Stimulated activated CD4-positive, alpha-beta T cell treated with anti-CD3 and anti-CD28 coated beads, Interleukin-2, amount 100 ng/mL, for 4 hours (primary cell): ENCODE measurements around the gene ETV6.

Source experiments
- DNase-seq: peaks from one replicate; pipeline ENCODE4 v3.0.0-alpha.2; 2020; ENCODE audit warnings: low read depth

Gene ETV6

DNA sequence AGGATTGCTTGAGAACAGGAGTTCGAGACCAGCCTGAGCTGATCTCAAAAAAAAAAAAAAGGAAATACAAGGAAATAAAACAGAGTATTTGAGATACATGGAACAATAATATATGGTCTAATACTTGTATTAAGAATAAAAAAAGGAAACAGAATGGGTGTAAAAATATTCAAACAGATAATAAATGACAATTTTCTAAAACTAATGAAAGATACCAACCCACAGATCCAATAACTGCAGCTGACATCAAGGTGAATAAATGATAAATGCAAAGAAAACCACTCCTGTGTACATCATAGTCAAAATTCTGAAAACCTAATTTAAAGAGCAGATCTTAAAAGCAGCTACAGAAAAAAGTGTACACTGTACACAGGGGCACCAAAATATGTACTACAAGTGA lies 4.1 kb upstream of the ETV6 start:
- no peak for DNase-seq

DNA sequence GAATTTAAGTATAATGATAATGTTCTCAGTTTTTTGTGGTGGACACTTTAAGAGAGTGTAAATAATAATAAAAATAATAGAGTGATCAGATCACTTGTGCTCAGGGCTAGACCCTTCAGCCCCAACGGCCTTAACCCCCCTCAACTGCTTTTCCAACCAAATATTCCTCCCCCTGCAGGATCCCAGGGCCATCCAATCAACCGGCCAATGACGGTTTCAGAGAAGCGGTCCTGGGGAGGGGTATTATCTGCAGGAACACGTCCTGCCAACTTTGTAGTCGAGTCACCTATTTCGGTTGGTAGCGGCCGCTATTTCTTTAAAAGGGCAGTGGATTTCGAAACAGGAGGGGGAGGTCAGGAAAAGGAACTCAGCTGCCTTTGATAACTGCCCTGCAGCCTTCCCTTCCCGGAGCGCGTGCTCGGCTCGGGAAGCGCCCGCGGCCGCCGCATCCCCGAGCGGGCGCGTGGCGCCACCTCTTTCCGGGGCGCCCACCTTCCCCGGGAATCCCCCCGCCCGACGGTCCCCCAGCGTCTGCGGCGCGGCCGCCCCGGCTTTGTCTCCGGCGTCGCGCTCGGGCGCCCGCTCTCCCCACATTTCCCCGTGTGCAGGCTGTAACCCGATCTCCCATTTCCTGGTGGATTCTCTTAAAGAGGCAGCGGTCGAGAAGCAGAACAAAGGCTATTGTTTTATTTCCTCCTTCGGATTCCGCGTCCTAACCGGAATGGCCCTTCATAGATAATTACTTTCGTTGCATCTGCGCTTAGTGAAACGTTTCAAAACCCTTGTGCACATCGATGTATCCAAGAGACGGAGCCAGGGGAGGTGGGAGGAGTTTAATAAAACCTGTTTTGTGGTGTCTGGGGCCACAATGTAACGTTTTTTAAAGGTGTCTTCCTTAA lies 711 bp upstream of the ETV6 start:
- peak; percentile 52 for DNase-seq

DNA sequence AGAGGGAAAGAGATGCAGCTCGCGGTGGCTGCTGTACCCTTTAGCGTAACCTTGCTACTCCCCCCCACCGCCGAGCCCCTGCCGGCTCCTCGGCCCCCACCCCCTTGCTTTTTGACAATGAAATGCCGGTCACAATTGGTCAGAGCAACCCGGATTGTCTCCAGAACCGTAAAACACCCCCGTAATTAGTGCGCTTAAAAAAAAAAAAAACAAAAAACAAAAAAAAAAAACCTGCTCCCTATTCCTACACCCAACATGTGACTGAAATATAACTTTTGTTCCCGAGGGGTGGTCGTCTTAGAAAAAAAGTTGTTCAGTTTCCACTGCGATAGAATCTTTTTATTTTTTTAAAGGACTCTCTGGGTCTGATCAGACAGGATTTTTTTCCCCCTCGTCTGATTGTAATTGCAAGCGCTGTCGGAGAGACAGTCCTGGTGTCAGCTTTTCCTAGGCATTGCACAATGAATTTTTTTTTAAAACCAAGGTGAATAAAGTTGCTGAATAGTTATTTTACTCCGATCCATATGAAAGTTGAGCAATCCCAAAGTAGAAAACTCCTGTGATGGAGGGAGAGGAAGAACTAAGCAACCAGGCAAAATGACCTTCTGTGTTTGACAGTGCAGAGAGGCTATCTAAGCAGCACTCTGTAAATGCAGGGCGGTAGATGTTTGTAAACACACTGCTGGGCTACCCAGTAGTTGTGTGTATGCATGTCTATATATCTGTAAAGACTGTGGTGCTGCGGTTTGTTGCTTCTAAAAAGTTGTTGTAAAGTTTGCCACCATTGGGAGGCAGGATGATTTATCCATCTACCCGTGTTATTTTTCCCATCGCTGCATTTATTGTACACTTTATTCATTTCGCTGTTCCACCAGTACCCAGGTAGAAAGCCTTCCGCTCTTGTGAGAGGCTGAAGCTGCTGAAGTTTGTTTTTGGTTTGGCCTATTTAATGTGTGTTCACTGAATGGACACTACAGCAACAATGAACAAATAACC lies 1.1 kb downstream of the ETV6 start:
- no peak for DNase-seq

DNA sequence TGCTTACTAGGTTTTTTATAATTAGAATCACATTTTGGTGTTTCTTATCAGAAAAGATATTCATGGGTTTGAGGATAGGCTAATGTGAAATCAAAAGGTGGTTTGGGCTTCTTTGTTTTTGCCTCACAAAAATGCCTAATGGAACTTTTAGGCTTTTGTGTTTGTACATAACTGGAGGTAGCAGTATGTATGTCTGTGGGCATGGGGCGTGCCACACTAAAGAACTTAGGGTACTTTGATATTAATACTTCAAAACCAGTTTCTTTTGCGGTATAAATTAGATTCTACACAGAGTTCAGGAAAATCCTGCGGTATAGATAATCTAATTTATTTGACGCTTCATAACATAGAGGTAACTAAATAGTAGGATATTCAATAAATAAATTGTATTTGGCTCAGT lies 1.9 kb downstream of the ETV6 start:
- no peak for DNase-seq

DNA sequence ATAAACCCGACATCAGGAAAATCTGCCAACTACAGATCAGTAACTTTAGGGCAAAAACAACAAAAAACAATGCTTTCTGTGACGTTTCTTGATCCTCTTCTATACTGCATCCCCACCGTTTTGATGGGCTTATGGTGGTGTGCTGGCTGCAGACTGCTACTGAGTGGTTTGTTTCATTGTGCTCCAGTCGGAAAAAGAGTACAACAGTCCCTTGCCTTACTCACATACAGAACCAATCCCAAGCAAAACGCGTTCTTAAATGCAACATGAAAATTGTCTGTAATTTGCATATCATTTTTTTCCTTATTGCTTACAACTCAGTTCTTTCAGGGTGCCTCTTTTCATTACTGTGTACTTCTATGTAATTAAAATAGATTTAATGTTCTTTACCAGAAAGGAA lies 2.3 kb downstream of the ETV6 start:
- no peak for DNase-seq

DNA sequence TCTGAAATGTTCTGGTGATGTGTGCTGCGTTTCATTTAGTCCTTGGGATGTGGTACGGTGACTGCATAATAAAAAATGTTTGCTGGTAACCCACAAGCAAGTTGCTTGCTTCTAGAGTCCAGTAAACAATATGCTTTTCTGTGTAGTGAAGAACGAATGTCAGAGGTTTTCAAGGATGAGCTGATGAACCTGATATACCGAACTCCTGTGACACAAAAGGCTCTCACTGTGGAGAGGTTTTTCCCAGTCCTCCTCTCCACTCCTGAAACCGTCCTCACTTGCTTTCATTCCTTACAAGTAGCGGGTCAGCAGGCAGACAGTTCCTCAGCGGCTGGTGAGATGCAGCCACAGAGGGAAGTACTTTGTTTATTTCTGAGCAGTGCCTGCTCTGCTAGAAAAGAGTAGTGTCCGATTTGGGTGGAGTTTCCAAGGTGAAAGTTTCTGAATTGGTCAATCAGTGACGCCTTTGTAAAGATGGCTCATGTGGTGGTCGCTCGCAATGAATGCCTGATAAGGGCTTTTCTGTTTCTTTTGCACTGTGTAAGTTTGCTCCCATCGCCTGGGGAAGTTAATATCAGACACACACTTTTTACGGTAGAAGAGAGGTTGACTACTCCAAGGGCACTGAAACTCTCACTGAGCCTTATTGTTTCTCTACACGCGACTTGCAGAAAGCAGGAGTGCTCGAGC lies 3.0 kb downstream of the ETV6 start:
- DNase-seq = no peak

DNA sequence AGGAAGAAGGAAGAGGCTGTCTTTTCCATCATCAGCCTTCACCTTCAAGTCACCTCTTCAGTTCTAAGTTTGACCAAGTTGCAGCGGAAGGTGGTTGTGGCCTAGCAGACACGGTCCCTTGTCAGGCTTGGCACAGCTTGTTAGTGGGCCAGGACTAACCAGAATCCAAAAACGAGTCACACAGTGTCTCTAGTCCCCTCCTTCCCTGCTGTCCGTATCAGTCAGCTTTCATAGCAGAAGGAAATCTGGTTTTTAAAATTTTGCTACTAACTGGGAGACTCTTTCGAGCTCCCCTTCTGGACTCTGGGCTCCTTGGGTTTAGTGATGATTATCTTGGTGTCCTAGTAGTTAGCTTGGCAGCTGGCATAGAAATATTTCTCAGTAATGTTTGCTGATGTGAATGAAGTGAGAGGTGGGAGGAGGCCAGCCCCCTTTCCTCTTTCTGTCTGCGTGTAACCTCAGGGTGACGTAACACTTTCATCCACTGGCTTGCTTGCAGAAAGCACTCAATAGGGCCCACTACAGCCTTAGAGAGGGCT lies 3.8 kb downstream of the ETV6 start:
- no peak for DNase-seq

DNA sequence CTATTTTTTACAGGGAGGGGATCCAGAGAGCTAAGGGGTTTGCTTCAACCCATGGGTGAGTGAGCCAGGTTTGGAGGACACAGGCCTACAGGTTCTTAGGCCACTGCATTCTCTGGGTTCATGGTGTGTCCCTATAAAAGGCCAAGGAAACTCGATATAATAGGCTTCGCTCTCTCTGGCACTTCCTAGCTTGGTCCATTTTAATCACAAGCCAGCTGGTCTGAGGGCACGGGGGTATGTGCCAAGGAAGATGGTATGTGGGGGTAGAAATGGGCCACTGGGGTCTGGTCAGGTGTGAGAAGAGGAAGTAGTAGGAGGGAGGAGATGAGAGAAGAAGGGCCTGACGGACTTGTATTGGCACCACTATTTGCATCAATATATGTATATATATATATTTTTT lies 4.9 kb downstream of the ETV6 start:
- no peak for DNase-seq

DNA sequence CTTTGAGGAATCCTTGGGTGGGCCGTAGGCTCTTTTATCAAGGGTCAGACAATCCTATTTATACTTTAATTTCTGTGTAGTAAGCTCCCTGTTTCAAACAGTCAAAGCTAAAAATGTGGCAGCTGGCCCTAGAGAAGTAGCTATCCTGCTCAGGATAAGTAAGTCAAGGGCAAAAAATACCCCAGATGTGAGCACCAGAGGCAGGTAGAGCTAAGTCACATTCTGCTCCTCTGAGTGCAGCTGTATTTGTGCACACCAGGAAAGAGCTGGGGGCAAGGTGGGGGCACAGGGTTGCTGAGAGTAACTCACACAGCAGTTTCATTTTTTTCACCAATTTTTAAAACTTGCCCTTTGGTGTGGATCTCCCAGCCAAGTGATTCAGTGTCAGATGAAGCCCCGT lies 5.3 kb downstream of the ETV6 start:
- DNase-seq = no peak

DNA sequence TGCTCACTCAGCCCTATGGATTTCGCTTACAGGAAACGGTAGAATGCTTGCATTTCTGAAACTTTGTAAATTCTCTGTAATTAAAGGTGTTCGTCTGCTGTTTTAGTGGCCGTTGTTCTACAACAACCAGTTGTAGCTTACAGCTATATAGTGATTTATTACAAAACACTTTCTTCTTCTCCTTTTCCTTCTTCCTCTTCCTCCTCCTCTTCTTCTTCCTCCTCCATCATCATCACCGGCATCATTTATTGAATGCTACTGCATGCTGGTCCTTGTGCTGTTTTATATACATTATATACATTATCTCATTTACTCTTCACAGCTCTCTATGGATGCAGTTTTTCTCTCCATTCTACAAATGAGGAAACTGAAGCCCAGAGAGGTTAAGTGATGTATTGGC lies 6.4 kb downstream of the ETV6 start:
- DNase-seq = no peak

DNA sequence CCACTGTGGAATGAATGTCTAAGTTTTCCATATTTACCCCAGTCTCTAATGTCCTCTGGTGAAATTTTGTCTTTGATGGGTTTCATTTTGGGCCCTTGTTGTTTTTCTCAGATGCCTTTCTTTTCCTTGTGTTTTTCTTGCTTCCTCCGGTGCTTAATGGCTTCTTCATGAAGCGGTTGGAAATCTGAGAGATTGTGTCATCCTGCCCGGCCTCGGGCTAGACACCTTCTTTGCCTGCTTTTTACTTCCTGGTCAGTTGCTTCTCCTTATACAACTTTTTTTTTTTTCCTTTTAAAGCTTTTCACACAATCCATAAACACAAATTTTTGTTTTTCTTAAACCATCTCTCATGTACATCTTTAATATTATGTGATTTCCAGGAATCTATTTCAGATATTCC lies 7.1 kb downstream of the ETV6 start:
- DNase-seq = no peak

DNA sequence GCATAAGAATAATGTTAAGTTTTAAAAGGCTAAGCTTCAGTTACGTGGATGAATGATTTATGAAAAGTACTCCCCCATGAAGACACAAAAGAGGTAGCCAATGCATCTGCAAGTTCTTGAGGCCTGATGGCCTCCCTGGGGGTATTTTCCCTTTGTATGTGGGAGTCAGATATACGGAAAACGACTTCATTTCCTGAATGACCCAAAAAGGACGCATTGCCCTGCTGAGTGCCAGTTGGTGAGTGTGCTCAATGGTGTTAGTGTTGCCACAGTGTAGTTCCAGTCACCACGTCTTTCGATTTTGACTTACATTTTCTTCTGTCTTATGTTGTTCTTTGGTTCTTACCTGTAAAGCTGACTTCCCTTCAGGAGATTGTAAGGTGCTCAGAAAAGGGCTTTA lies 8.0 kb downstream of the ETV6 start:
- DNase-seq = no peak

DNA sequence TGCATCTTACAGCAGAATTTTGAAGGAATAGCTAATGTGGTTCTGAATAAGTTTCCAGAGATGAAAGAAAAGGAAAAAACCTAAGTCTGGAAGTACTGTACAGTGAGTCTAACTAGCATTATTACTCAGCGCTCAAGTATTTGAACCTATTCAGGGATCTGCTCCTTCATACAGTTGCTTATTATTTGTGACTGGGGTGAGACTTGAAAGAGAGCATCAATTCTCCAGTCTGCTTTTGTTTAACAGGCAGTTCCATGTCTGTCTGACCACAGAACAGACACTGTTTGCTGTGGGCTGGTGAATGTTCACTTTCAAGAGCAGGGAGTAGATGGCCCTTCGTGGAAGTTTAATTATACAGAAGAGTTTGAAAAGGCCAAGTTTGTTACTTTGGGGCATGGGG lies 9.3 kb downstream of the ETV6 start:
- DNase-seq = no peak

DNA sequence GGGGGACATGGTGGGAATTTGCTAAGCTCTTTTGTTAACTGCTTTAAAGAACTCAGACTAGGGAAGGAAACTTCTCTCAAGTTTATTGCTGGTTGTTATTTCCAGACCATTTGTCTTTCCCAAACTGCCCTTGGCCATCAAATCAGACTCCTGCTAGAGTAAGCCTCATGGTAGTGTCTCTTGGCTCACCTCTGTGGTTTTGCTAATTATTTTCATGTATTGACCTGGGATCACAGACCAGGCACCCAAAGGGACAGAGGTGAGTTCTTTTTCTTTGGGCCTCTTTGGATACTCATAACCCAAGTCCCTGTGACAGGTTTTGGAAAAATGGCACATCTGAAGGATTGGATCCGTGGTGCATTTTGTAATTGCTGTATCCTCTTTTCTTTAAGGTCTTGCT lies 11.2 kb downstream of the ETV6 start:
- DNase-seq = no peak

DNA sequence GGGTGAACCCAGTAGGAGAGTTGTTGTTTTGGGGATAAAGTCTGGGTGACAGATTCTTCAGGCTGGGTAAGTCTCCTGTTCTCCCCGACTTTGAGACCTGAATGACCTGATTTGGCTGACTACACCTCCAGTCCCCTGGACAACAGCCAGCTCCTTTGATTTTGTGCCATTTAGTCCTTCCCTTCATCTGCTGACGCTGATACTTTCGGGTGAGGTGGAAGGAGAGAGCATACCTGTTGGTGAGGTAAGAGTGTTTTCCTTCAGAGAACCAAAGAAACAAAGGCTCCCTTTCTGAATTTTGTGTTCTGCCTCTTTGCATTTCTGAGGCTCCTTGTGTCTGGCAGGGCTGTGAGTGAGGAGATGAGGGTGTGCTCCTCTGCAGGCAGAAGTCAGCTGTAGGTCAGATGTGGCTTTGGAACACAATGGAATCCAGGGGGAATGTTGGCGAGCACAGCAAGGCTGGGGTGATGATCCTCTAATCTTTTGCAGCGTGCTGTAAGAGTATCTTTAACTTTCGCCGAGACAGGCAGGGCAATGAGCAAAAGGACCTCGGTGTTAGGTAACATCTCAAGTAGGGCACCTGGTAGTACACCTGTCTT lies 12.1 kb downstream of the ETV6 start:
- DNase-seq = no peak

DNA sequence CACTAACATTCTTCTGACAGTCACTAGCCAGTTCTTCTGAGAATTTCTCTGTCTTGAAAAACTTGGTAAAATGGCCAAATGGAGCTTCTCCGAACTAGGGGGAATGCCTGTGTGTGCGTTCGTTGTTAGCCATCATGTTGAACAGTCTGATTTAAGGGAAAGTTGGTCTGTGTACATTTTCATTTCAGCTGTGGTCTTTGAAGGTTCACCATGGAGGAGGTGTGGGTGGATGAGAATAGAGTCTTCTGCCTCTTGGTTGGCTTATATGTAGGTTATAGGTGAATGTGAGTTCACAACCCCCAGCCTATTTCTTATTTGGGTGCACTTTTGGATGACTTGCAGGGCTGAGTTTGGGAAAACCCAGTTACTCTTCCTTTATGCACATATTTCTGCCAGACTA lies 12.9 kb downstream of the ETV6 start:
- DNase-seq = no peak

DNA sequence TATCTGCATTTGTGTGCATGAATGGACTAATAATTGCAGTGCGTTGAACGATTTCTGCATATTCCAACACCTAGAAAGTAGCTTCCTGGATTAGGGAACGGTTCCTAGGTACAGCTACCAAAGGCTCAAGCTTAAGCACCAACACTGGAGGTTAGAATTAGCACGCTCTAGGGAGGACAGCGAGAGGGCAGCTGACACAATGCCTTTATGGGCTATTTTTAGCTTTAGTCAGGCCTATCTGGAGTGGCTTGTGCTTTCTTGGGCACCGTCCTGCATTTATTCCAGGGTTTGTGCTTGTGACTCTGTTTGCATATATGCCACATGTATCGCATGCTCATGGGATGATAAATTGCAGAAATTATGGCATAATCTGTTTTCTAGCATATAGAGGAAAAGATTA lies 13.7 kb downstream of the ETV6 start:
- no peak for DNase-seq

DNA sequence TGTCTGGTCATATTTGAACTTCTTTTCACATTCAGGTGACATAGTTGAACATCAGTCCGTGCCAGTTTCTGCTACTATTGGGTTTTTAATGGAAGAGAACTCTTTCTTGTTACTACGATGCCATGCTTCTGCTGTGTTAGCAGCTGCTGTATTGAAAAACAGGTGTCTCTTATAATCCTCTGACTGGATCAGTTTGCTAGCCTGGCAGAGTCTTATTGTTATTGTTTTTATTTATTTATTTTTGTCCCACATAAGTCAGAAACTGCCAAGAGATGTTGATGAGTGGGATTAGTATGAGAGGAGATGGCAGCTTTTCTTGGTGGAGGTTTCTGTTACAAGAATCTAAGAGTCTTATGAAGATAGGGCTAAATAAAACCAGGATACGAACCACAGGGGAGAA lies 14.6 kb downstream of the ETV6 start:
- no peak for DNase-seq

DNA sequence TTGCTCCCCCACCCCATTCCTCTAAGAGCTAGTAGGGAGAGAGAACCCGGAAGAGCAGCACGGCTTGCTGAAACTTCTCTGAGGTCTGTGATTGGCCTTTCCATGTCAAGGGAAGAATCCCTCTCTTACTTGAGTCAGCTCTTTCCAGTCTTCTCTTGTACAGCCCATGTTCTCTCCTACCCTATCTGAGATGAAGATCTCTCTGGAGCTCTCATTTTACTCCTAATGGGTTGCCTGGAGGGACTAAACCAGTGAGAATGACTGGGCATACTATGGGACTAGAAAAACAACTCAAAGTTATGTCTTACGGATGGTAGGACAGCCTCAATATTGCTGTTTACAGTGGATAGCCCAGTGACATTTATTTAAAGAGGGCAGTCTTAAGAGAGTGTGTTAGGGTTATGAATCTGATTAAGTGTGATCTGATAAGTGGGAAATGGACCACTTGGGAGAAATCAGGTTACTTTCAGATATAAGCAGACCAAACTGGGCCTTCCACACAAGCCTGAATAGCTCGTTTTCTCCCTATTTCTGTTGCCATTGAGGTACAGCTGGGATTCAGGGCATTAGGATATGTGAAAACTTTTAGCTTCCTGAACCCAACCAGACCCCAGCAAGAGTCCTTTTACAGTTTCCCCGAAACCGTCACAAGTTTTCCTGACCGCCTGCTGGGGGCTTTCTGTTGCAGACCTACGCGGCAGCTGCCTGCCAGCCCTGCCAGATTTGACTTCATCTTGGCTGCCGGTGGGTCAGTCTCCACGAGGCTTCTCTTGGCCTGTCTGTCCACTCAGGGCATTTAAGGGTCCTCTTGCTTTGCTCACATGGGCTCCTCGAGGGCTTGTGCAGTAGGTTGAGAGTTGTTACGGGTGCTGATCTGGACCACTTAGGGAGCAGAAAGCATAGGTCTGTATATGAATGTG lies 16.9 kb downstream of the ETV6 start:
- no peak for DNase-seq

DNA sequence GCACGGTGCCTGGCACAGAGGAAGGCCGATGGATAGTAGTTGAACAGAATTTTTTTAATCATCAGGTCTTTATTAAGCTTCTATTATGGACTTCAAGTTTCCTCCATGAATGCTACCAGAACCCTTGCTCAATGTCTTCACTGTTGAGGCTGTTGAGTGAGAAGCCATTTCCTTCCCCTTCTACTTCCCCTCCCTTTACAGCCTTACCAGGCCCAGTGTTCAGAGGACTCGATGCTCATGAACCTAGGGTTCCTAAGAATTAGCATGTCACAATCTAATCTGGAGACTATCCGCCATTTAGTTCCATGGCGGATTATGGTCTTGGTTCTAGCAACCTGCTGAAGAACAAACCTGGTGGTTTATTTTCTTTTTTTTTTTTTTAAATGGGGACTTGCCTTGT lies 17.7 kb downstream of the ETV6 start:
- no peak for DNase-seq

DNA sequence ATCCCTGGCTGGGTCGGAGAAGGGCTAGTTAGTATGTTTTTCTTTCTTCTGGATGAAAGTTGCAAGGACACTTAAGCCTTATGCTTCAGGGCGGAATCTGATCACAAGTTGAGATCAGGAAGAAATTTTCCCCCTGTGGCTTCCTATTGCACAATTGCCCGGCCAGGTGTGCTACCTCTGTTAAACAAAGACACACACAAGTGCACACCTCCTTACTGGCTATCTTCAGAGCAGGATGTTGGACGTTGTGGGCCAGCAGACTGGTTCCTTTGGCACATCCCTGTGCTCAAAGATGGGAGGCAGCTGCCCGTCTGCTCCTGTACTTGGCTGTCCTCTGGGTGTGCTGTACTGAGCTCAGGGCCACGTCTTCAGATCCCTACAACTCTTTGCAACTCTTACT lies 19.1 kb downstream of the ETV6 start:
- no peak for DNase-seq
